Loucy (cell line): Measurements from ENCODE around the gene TEX19.

ENCODE experiments used
- H2AFZ ChIP-seq: fragments of 200-600 bp; sonication (generic); 2 replicates; pipeline ENCODE4 v1.6.0; 2016; ENCODE audit warnings: antibody characterized with exemption, mild to moderate bottlenecking, low read length, moderate library complexity
- H3F3A ChIP-seq: fragments of 200-600 bp; 2 replicates; pipeline ENCODE4 v1.6.0; 2016; ENCODE audit warnings: antibody characterized with exemption, low read depth, mild to moderate bottlenecking
- H3K27me3 ChIP-seq: fragments of 200-600 bp; sonication (generic); 2 replicates; pipeline ENCODE4 v1.6.1; 2014; ENCODE audit warnings: low read length, mild to moderate bottlenecking; ENCODE audit not compliant: insufficient read depth, poor library complexity, severe bottlenecking
- H3K36me3 ChIP-seq: fragments of 200-600 bp; sonication (generic); 2 replicates; pipeline ENCODE4 v1.6.1; 2016; ENCODE audit warnings: low read length; ENCODE audit not compliant: insufficient read depth
- H3K4me1 ChIP-seq: fragments of 200-600 bp; sonication (generic); 2 replicates; pipeline ENCODE4 v1.5.1; 2014; ENCODE audit warnings: low read length, mild to moderate bottlenecking; ENCODE audit not compliant: insufficient read depth, poor library complexity, severe bottlenecking
- H3K4me2 ChIP-seq: fragments of 200-600 bp; sonication (generic); 2 replicates; pipeline ENCODE4 v1.6.0; 2014; ENCODE audit warnings: antibody characterized with exemption, low read length, low read depth, mild to moderate bottlenecking; ENCODE audit not compliant: poor library complexity, severe bottlenecking
- H3K4me3 ChIP-seq: fragments of 200-600 bp; sonication (generic); 2 replicates; pipeline ENCODE4 v1.5.1; 2014; ENCODE audit warnings: low read length, mild to moderate bottlenecking, mixed read lengths; ENCODE audit not compliant: poor library complexity, severe bottlenecking
- H3K79me2 ChIP-seq: fragments of 200-600 bp; sonication (generic); 2 replicates; pipeline ENCODE4 v1.6.1; 2014; ENCODE audit warnings: low read length; ENCODE audit not compliant: insufficient read depth
- H3K9ac ChIP-seq: fragments of 200-600 bp; sonication (generic); 2 replicates; pipeline ENCODE4 v1.6.0; 2014; ENCODE audit warnings: mild to moderate bottlenecking, low read depth, low read length, moderate library complexity; ENCODE audit not compliant: poor library complexity, severe bottlenecking
- H3K9me2 ChIP-seq: fragments of 200-600 bp; sonication (generic); replicated peaks from 2 replicates; pipeline ENCODE4 v1.6.1; 2016; ENCODE audit warnings: low read depth, low read length, mixed read lengths
- H3K9me3 ChIP-seq: fragments of 200-600 bp; sonication (generic); 2 replicates; pipeline ENCODE4 v1.6.1; 2014; ENCODE audit warnings: mild to moderate bottlenecking, antibody characterized with exemption, low read length, low read depth; ENCODE audit not compliant: insufficient read depth
- H4K20me1 ChIP-seq: fragments of 200-600 bp; sonication (generic); 2 replicates; pipeline ENCODE4 v1.6.0; 2014; ENCODE audit warnings: antibody characterized with exemption, low read length, mild to moderate bottlenecking; ENCODE audit not compliant: insufficient read depth, poor library complexity, severe bottlenecking
- EZH2phosphoT487 ChIP-seq: fragments of 200-600 bp; IDR thresholded peaks from 2 replicates; pipeline ENCODE4 v1.6.1; 2018; ENCODE audit warnings: antibody characterized with exemption, mild to moderate bottlenecking, moderate library complexity, borderline replicate concordance
- TF ChIP-seq, protein P1 (sequence below): fragments of 200-600 bp; sonication (generic); conservative IDR thresholded peaks from 2 replicates; pipeline ENCODE4 v1.5.1; 2014; ENCODE audit warnings: mild to moderate bottlenecking, antibody characterized with exemption, low read length

The TEX19 gene

DNA sequence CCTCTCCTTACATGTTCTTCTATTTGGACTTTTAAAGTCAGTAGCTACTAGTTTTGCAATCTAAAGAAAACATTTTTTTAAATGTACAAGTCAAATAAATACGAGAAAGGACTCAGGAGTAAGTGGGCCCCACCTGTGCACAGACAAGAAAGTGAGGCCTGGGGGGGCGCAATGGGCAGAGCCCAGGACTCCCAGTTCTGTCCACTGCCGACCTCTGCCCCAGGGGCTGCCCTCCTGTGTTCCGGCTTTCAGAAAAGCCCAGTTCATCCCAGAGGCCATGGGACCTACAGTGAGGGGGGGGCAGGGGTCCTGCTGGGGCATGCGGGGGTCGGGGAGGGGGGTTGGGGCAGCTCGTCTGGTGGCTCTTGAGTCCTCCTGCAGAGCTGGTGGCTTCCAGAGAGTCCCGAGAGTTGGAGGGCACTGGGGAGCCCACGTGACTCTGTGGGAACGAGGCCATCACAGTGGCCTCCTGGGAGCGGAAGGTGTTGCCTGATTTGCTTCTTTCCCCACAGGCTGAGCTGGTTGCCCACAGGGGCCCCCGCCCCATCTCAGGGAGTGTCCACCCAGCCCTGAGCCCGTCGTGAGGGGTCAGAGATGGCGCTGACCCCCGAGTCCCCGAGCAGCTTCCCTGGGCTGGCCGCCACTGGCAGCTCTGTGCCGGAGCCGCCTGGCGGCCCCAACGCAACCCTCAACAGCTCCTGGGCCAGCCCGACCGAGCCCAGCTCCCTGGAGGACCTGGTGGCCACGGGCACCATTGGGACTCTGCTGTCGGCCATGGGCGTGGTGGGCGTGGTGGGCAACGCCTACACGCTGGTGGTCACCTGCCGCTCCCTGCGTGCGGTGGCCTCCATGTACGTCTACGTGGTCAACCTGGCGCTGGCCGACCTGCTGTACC, 14.9 kb downstream of the TEX19 start:
- no peaks in the 10 kb centered on the region for H3K79me2 ChIP-seq
- TF ChIP-seq, protein P1, sequence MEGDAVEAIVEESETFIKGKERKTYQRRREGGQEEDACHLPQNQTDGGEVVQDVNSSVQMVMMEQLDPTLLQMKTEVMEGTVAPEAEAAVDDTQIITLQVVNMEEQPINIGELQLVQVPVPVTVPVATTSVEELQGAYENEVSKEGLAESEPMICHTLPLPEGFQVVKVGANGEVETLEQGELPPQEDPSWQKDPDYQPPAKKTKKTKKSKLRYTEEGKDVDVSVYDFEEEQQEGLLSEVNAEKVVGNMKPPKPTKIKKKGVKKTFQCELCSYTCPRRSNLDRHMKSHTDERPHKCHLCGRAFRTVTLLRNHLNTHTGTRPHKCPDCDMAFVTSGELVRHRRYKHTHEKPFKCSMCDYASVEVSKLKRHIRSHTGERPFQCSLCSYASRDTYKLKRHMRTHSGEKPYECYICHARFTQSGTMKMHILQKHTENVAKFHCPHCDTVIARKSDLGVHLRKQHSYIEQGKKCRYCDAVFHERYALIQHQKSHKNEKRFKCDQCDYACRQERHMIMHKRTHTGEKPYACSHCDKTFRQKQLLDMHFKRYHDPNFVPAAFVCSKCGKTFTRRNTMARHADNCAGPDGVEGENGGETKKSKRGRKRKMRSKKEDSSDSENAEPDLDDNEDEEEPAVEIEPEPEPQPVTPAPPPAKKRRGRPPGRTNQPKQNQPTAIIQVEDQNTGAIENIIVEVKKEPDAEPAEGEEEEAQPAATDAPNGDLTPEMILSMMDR: no peak
- no peak for TF ChIP-seq EZH2phosphoT487
- H3K36me3 ChIP-seq: no peaks in the 10 kb centered on the region
- H3K9me3 ChIP-seq: no peaks in the 10 kb centered on the region
- H3F3A ChIP-seq: peaks cover 8% of the 10 kb centered on the region
- H3K9me2 ChIP-seq: no peaks in the 10 kb centered on the region
- H3K4me1 ChIP-seq: peaks cover 8% of the 10 kb centered on the region
- no peaks in the 10 kb centered on the region for H3K27me3 ChIP-seq
- no peaks in the 10 kb centered on the region for H4K20me1 ChIP-seq
- no peak overlapping the region for H3K9ac ChIP-seq
- H3K4me2 ChIP-seq: no peak overlapping the region
- H2AFZ ChIP-seq: no peak overlapping the region
- H3K4me3 ChIP-seq: no peak overlapping the region

DNA sequence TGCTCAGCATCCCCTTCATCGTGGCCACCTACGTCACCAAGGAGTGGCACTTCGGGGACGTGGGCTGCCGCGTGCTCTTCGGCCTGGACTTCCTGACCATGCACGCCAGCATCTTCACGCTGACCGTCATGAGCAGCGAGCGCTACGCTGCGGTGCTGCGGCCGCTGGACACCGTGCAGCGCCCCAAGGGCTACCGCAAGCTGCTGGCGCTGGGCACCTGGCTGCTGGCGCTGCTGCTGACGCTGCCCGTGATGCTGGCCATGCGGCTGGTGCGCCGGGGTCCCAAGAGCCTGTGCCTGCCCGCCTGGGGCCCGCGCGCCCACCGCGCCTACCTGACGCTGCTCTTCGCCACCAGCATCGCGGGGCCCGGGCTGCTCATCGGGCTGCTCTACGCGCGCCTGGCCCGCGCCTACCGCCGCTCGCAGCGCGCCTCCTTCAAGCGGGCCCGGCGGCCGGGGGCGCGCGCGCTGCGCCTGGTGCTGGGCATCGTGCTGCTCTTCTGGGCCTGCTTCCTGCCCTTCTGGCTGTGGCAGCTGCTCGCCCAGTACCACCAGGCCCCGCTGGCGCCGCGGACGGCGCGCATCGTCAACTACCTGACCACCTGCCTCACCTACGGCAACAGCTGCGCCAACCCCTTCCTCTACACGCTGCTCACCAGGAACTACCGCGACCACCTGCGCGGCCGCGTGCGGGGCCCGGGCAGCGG, 15.7 kb downstream of the TEX19 start:
- TF ChIP-seq, protein P1: no peak
- TF ChIP-seq EZH2phosphoT487: no peak
- no peaks in the 10 kb centered on the region for H3K27me3 ChIP-seq

DNA sequence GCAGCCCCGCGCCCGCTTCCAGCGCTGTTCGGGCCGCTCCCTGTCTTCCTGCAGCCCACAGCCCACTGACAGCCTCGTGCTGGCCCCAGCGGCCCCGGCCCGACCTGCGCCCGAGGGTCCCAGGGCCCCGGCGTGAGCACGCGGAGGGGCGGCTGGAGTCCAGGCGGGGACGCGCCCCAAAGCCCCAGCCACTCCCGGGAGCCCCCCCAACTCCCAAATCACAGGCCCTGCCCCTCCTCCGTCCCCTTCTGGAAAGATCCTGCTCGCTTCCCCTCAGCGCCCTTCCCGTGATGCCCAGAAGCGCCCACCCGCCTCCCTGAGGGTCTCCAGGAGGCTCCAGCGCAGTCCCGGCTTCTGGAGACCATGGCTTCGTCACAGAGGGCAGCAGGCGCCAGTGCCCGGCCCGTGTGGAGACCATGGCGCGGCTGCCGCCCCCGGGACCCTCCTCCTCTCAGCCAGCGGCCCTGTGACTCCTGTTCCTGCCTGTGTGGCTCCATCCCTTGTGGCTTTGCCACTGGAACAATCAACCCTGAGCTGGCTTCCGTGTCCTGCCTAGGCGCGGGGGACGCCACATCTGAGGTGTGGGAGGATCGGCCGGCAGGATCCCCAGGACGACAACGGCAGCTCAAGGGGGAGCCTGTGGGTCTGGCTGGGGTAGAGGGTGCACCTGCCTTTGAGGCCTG, 16.5 kb downstream of the TEX19 start:
- Histone ChIP-seq H3K4me1 (no peaks in the 10 kb centered on the region), H3K36me3 (no peaks in the 10 kb centered on the region), H3K27me3 (no peaks in the 10 kb centered on the region), H3K9ac (no peak overlapping the region), H3K4me3 (no peak overlapping the region), H3K79me2 (no peaks in the 10 kb centered on the region), H3K9me3 (no peaks in the 10 kb centered on the region), H3K4me2 (no peak overlapping the region), H2AFZ (no peak overlapping the region), H3K9me2 (no peaks in the 10 kb centered on the region), H3F3A (no peaks in the 10 kb centered on the region), H4K20me1 (no peaks in the 10 kb centered on the region)
- TF ChIP-seq EZH2phosphoT487: no peak
- TF ChIP-seq, protein P1: no peak

More for the DNA sequence above, 15.7 kb downstream of the TEX19 start:
- Histone ChIP-seq H3K9me3 (no peaks in the 10 kb centered on the region), H2AFZ (no peak overlapping the region), H3K9ac (no peak overlapping the region), H3K4me3 (no peak overlapping the region), H3K4me1 (no peaks in the 10 kb centered on the region), H3K79me2 (no peaks in the 10 kb centered on the region), H4K20me1 (no peaks in the 10 kb centered on the region), H3K4me2 (no peak overlapping the region), H3F3A (peaks cover under 1% of the 10 kb centered on the region), H3K9me2 (no peaks in the 10 kb centered on the region), H3K36me3 (no peaks in the 10 kb centered on the region)
